Gastrocnemius medialis (tissue), 4 donors: ENCODE results near the gene DHRS7B.

Source experiments
- CTCF ChIP-seq, 5 experiments: fragments of 450-650 bp in 3 of 5; fragments of 200-600 bp in 2 of 5; sonication (generic) in 2 of 5; IDR thresholded peaks in 4 of 5; conservative IDR thresholded peaks in 1 of 5; 1 replicate in 4 of 5; 2 replicates in 1 of 5; pipeline ENCODE4 v1.5.1; 2016 to 2019; ENCODE audit warnings: antibody characterized with exemption in 5 of 5, mild to moderate bottlenecking in 3 of 5, moderate library complexity in 3 of 5
- POLR2A ChIP-seq, 2 donors: fragments of 450-650 bp; IDR thresholded peaks; one replicate each; pipeline ENCODE4 v1.6.1; 2017; ENCODE audit warnings: antibody characterized with exemption in 2 of 2, mild to moderate bottlenecking in 2 of 2, moderate library complexity in 2 of 2

- TF ChIP-seq CTCF (IDR thresholded peaks at IDR 0.05 in 4 of 5, conservative IDR thresholded peaks at IDR 0.05 in 1 of 5) (no peak), POLR2A (IDR thresholded peaks at IDR 0.05) (no peak)
Observed at GRCh38 chr17:21200590-21201297, 74.0 kb downstream of the DHRS7B start.
